NCI-H2196 (cell line): Measurements from ENCODE around the gene WTIP.
"Not testable (repeated sequence)": the region's sequence is repeated elsewhere in the genome, so short reads cannot be mapped to it uniquely, and the experiment has no call there.

ENCODE experiments used
- DNase-seq: peaks from one replicate; lab custom pipeline; 2025; ENCODE audit not compliant: unreplicated experiment; lab: John Stamatoyannopoulos, UW

Gene WTIP

GRCh38 chr19:34502582-34503411 lies 21.2 kb downstream of the WTIP start:
- DNase-seq = no peak

GRCh38 chr19:34503531-34504272 lies 22.1 kb downstream of the WTIP start:
- DNase-seq = no peak

GRCh38 chr19:34504273-34504808 lies 22.8 kb downstream of the WTIP start:
- no peak for DNase-seq

DNA sequence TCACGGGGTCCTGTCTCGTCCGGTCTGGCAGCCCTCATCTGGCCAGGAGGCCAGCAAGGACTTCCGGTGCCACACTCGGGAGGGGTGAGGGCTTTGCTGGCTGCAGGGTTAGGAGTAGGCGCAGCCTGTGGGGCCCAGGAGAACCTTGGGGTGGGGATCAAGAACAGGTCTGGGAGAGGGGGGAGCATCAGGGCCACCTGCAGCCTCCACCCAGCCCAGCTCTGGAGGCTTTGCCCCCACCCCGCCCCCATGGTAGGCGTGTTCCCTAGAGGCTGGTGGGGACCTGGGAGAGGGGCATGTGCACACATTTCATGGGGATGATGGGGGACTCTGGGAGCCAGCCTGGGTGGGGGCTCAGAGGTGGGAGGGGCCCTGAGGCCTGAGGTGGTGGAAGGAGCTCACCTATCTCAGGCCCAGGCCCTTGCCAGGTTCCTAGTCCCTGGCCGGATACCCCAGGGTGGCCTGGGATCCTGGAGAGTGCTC lies 23.3 kb downstream of the WTIP start:
- no peak for DNase-seq

GRCh38 chr19:34505321-34506025 lies 23.9 kb downstream of the WTIP start:
- DNase-seq = no peak

- no peak for DNase-seq
These were observed 24.4 kb downstream of the WTIP start for GRCh38 chr19:34506026-34506370.

DNA sequence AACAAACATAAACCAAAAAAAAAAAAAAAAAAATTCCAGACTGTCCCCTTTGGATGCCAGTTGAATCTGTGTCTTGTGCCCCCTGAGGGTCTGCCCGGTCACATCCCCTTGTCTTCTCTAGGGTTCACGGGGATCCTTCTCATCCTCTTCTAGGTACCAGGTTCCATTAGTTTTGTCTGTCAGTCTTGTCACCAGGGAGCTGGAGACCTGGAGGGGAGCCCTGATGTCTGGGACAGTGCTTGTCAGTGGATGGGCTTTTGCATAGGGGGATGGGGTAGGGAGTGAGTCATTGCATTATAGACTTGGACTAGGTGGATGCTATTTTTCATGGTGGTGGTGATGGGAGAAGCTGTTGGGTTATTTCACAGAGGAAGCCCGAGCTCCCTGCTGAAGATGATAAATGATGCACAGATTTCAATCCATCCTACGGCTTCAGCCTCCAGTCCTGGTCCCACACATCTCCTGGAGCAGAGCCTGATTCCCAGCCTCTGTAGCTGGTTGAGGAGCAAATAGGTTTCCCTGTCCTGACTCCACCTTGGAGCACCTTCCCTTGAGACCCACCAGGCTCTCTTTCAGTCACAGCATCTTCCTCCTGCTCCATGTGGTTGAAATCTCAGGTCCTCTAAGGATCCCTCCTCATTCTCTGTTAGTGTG lies 26.0 kb downstream of the WTIP start:
- no peak for DNase-seq

- no peak for DNase-seq
These were observed 27.0 kb downstream of the WTIP start for GRCh38 chr19:34508540-34508939.

DNA sequence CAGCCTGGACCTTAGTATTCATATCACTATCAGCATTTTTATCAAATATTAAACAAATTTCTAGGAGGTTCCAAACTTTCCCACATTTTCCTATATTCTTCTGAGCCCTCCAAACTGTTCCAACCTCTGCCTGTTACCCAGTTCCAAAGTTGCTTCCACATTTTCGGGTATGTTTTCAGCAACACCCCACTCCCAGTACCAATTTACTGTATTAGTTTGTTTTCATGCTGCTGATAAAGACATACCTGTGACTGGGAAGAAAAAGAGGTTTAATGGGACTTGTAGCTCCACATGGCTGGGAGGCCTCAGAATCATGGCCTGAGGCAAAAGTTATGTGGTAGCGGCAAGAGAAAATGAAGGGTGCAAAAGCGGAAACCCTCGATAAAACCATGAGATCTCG lies 29.3 kb downstream of the WTIP start:
- not testable (repeated sequence) for DNase-seq

- no peak for DNase-seq
These were observed 30.8 kb downstream of the WTIP start for GRCh38 chr19:34512254-34512822.

DNA sequence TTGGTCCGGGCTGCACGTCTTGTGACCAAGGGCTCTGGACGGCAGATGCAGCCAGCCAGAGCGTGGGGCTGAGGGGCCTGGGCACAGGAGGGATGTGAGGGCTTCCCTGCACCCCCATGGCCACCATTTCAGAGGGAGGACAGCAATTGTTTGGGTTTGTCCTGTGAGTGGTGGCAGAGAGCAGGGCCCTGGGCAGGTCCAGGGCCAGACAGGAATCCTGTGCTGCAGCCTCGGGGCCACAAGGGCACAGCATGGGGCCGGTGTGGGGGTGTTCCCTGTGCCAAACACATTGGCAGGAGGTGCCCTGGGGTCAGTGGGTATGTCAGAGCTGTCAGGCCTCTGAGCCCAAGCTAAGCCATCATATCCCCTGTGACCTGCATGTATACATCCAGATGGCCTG lies 32.2 kb downstream of the WTIP start:
- DNase-seq = no peak

GRCh38 chr19:34519602-34520001 lies 38.0 kb downstream of the WTIP start:
- no peak for DNase-seq

- no peak for DNase-seq
These were observed 41.9 kb downstream of the WTIP start for GRCh38 chr19:34523408-34523807.

GRCh38 chr19:34525001-34525400 lies 43.4 kb downstream of the WTIP start:
- no peak for DNase-seq

DNA sequence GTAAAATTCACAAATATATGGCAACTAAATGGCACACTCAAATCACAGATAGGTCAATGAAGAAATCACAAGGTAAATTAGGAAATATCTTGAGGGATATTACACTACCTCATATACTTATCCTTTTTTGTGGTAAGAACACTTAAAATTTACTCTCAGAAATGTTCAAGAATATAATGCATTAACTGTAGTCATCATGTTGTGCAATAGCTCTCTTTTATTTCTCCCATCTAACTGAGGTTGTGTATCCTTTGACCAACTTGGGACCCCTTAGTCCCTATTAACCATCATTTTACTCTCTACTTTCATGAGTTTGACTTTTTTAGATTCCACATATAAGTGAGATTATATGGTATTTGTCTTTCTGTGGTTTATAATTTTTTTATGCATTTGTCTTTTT lies 52.6 kb downstream of the WTIP start:
- DNase-seq = no peak

DNA sequence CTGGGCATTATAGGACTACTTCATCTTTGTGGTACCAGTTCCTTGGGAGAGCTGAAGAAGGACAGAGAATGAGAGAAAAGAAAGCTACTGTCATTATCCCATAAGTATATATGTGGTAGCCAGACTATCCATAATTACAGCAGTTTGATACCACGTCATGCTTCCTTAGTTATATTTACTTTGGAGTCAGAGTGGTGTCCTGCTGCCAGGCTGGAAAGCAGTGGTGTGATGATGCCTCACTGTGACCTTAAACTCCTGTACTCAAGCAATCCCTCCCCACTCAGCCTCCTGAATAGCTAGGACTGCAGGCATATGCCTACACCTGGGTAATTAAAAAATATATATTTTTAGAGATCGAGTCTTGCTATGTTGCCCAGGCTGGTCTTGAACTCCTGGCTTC lies 57.8 kb downstream of the WTIP start:
- no peak for DNase-seq

- no peak for DNase-seq
These were observed 59.4 kb downstream of the WTIP start for GRCh38 chr19:34540811-34541557.

GRCh38 chr19:34549833-34550232 lies 68.3 kb downstream of the WTIP start:
- no peak for DNase-seq

GRCh38 chr19:34555447-34555846 lies 73.9 kb downstream of the WTIP start:
- DNase-seq = peak; percentile 36

GRCh38 chr19:34556488-34556887 lies 74.9 kb downstream of the WTIP start:
- DNase-seq = peak; percentile 58
